ENCODE results near the gene WDR72. TPM values are rescaled to one million over a fixed set of nuclear protein-coding genes. Genes with fewer than 3 reads are reported as not detected.

The WDR72 gene
- total and polyA plus RNA-seq, 2 of the 13 experiments (the other 11 are each of a cell fraction or from before 2014, with no cell fraction given) = 0.21 to 0.60 TPM

DNA sequence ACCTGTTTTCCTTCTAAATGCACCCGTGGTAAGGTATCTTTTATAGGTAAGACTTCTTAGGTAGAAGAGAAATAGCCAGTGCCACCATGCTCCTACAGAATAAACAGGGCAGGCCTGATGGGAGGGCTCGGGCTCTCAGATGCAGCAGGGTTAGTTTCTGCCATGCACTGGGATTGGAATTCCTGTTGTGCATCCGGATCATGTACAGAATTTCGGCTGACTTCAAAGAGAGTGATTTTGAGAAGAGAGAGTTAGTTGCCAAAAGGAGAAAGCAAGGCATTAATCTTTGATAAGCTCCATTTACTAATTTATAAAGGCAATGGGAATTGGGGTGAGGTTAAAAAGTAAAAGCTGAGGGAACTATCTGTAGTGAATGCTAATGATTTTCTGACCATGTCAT lies 211.2 kb downstream of the WDR72 start:
- no peak overlapping the region for H3K4me2 ChIP-seq (ENCODE audit: low read depth, low read length)
- DNase-seq (ENCODE audit: low spot score) (peak; percentile 36), ATAC-seq (no peak), FAIRE-seq (no peak)
- ChIA-PET CTCF (ENCODE audit: low intra/inter-chr PET ratio, low total read pairs) (no interaction called here), POLR2A (no interaction called here)
- TF ChIP-seq, protein P1, sequence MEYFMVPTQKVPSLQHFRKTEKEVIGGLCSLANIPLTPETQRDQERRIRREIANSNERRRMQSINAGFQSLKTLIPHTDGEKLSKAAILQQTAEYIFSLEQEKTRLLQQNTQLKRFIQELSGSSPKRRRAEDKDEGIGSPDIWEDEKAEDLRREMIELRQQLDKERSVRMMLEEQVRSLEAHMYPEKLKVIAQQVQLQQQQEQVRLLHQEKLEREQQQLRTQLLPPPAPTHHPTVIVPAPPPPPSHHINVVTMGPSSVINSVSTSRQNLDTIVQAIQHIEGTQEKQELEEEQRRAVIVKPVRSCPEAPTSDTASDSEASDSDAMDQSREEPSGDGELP (IDR thresholded peaks at IDR 0.05; ENCODE audit: borderline replicate concordance, low read depth) = no peak
- TF ChIP-seq, protein P2, sequence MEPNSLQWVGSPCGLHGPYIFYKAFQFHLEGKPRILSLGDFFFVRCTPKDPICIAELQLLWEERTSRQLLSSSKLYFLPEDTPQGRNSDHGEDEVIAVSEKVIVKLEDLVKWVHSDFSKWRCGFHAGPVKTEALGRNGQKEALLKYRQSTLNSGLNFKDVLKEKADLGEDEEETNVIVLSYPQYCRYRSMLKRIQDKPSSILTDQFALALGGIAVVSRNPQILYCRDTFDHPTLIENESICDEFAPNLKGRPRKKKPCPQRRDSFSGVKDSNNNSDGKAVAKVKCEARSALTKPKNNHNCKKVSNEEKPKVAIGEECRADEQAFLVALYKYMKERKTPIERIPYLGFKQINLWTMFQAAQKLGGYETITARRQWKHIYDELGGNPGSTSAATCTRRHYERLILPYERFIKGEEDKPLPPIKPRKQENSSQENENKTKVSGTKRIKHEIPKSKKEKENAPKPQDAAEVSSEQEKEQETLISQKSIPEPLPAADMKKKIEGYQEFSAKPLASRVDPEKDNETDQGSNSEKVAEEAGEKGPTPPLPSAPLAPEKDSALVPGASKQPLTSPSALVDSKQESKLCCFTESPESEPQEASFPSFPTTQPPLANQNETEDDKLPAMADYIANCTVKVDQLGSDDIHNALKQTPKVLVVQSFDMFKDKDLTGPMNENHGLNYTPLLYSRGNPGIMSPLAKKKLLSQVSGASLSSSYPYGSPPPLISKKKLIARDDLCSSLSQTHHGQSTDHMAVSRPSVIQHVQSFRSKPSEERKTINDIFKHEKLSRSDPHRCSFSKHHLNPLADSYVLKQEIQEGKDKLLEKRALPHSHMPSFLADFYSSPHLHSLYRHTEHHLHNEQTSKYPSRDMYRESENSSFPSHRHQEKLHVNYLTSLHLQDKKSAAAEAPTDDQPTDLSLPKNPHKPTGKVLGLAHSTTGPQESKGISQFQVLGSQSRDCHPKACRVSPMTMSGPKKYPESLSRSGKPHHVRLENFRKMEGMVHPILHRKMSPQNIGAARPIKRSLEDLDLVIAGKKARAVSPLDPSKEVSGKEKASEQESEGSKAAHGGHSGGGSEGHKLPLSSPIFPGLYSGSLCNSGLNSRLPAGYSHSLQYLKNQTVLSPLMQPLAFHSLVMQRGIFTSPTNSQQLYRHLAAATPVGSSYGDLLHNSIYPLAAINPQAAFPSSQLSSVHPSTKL (CRISPR knock-in tag; IDR thresholded peaks at IDR 0.05) = peak; percentile 37; the same call in 1 of the 2 replicates
- TF ChIP-seq FOSL2 (CRISPR knock-in tag; IDR thresholded peaks at IDR 0.05) (peak; percentile 47; the same call in 1 of the 2 replicates), RBM39 (IDR thresholded peaks at IDR 0.05; ENCODE audit: low read depth, low read length, poor library complexity, severe bottlenecking) (no peak), TCF7 (IDR thresholded peaks at IDR 0.05; ENCODE audit: low read depth) (0 out of 2 replicates have a peak, but pooled peaks have one; percentile 20), ZNF501 (CRISPR knock-in tag; IDR thresholded peaks at IDR 0.05) (no peak), HNF4G (IDR thresholded peaks at IDR 0.05; ENCODE audit: borderline replicate concordance, low read depth, low read length) (no peak), HNF4G (CRISPR knock-in tag; IDR thresholded peaks at IDR 0.05; ENCODE audit: borderline replicate concordance, low read depth) (no peak), HOXA9 (CRISPR knock-in tag; IDR thresholded peaks at IDR 0.05; ENCODE audit: borderline replicate concordance) (no peak), KAT2B (IDR thresholded peaks at IDR 0.05; ENCODE audit: borderline replicate concordance, low read depth, low read length) (no peak)
- TF ChIP-seq, protein P3, sequence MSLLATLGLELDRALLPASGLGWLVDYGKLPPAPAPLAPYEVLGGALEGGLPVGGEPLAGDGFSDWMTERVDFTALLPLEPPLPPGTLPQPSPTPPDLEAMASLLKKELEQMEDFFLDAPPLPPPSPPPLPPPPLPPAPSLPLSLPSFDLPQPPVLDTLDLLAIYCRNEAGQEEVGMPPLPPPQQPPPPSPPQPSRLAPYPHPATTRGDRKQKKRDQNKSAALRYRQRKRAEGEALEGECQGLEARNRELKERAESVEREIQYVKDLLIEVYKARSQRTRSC (CRISPR knock-in tag; IDR thresholded peaks at IDR 0.05; ENCODE audit: low read depth) = no peak
- TF ChIP-seq, protein P4, sequence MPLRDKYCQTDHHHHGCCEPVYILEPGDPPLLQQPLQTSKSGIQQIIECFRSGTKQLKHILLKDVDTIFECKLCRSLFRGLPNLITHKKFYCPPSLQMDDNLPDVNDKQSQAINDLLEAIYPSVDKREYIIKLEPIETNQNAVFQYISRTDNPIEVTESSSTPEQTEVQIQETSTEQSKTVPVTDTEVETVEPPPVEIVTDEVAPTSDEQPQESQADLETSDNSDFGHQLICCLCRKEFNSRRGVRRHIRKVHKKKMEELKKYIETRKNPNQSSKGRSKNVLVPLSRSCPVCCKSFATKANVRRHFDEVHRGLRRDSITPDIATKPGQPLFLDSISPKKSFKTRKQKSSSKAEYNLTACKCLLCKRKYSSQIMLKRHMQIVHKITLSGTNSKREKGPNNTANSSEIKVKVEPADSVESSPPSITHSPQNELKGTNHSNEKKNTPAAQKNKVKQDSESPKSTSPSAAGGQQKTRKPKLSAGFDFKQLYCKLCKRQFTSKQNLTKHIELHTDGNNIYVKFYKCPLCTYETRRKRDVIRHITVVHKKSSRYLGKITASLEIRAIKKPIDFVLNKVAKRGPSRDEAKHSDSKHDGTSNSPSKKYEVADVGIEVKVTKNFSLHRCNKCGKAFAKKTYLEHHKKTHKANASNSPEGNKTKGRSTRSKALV (CRISPR knock-in tag; IDR thresholded peaks at IDR 0.05) = no peak
- TF ChIP-seq, protein P5, sequence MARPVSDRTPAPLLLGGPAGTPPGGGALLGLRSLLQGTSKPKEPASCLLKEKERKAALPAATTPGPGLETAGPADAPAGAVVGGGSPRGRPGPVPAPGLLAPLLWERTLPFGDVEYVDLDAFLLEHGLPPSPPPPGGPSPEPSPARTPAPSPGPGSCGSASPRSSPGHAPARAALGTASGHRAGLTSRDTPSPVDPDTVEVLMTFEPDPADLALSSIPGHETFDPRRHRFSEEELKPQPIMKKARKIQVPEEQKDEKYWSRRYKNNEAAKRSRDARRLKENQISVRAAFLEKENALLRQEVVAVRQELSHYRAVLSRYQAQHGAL (CRISPR knock-in tag; IDR thresholded peaks at IDR 0.05; ENCODE audit: not compliant biosample characterization) = no peak
- peaks cover 25% of the 10 kb centered on the region for H3K4me1 ChIP-seq (ENCODE audit: insufficient read depth, low read length)
- H3K36me3 ChIP-seq (replicated peaks in 1 of 2; ENCODE audit: control insufficient read depth in 1 of 2, insufficient read depth in 2 of 2, low read length in 2 of 2) = no peaks in the 10 kb centered on the region; a peak in 1 of 5 replicates
- no peak overlapping the region for H3K4me3 ChIP-seq (replicated peaks in 1 of 3; ENCODE audit: insufficient read depth in 1 of 3, low read depth in 2 of 3, low read length in 3 of 3)
- H4K20me1 ChIP-seq (ENCODE audit: insufficient read depth, low read length) = no peaks in the 10 kb centered on the region
- H3K9me3 ChIP-seq (ENCODE audit: low read length) = no peaks in the 10 kb centered on the region
- WGBS (ENCODE audit: low lambda C conversion rate) = 28% methylated on average over 4 of the region's 4 CpGs
- no TSS peak for BruUV-seq (replicated peaks)
- no peaks in the 10 kb centered on the region for H3K27me3 ChIP-seq (ENCODE audit: control insufficient read depth in 1 of 2, insufficient read depth in 2 of 2, low read length in 2 of 2)
- H3K79me2 ChIP-seq (ENCODE audit: insufficient read depth, low read length) = no peaks in the 10 kb centered on the region
- no peak overlapping the region for H3K9ac ChIP-seq (ENCODE audit: insufficient read depth, low read depth, low read length)
- intact Hi-C loops (cut with micrococcal nuclease; ENCODE audit: unreplicated experiment) (no loop called here), in situ Hi-C loops (cut with HindIII; ENCODE audit: extremely low pct_ligation_motif_present, low pct_unique_long_range_greater_than_20kb) (no loop called here)
- no peak overlapping the region for H2AFZ ChIP-seq (ENCODE audit: low read length)
- no peak overlapping the region for H3K27ac ChIP-seq (ENCODE audit: extremely low read length, insufficient read depth, low read length)

Measured in HepG2 (cell line).